ENCODE data around the gene LRRFIP1.

LRRFIP1 gene

GRCh38 chr2:237702441-237703391 is 75.3 kb downstream of the LRRFIP1 start:
- no peak for DNase-seq (ENCODE audit: low spot score)

DNA sequence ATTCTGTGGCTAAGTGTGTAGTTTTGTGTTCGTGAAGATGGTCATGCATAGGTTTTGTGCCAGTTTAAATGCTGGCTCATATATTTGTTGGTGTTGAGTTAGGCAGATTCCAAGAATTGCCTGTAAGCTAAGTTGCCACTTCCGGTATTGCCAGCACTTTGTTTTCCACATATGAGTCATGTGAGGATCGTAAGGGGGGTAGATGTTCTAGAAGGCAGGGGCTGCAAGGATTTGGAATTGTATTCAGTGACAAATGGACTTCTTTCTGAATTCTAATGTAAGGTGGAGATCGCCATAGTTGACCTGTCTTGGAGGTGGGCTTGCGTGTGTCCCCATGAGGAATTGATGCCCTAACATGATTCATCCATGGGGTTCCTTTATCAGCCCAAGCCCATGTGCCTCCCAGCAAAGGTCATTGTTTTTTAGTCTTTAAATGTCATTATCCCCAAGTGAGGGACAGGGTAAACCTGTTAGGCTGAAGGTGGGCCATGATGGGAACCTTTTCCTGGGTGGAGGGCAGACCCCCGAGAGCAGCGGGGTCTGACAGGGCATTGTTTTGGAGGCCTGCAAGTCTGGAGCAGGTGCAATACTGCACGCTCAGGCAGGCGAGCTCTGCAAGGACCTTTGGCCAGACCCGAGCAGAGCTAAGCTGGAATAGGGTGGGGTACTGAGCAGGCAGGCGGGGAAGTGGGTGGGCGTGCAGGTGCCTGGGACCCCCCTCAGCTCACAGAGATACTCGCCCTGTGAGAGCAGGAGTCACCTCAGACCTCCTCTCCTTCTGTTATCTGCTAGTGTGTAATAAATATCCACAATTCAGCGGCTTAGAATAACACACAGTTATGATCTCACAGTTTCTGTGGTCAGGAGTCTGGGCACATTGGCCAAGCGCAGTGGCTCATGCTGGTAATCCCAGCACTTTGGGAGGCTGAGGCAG is 77.4 kb downstream of the LRRFIP1 start:
- DNase-seq (ENCODE audit: low spot score), result no peak

DNA sequence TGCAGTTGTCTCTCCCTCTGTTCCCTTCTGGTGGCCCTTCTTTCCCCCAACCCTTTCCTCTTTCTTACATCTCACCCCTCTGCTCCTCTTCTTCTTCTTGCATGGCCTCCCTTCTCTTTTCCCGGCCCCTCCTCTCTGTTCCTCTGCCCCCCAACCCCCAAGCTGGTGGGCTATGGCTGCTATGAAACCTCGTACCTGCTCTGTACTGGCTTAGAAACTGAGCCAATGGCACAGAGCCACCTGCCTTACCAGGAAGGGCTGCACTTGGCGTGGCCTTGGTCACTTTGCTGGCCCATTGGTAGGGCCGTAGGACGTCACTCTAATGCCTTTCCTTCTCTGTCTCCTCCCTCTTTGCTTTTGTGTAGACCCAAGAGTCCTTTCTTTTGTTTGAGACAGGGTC is 78.9 kb downstream of the LRRFIP1 start:
- DNase-seq (ENCODE audit: low spot score), result no peak

GRCh38 chr2:237708065-237708398 is 80.6 kb downstream of the LRRFIP1 start:
- no peak for DNase-seq (ENCODE audit: low spot score)

DNA sequence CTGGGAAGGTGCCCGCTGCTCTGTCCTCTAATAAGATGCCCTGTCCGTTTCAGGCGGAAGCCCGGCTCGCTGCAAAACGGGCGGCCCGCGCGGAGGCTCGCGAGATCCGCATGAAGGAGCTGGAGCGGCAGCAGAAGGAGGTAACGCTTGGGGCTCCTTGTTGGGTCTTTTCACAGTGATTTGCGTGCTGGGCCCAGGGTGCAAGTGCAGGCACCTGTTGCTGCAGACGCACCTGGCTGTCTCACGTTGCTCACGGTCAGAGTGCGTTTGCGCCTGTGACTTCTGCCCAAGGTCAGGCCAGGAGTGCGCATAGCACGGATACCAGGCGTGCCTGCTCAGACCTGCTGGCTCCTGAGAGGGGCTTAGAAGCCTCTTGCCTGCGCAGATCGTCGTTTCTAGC is 81.1 kb downstream of the LRRFIP1 start:
- DNase-seq (ENCODE audit: low spot score), result no peak

DNA sequence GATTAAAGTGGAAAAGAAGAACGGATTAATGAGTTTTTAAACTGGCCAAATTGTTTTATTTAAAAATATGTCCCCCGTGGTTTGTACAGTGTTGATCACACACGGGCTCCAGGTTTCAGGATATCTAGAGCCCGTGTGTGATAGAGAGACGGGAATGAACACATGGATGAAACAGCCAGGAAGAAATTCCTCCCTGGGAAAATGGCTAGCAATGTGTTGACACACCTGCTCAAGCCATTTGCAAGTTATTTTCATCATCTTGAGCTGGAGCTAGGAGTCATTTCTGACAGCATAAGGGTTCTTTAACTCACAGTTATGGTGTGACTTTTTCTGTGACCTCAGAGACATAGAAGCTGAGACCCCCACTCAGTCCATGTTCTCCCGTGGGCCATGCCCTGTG is 81.6 kb downstream of the LRRFIP1 start:
- no peak for DNase-seq (ENCODE audit: low spot score)

DNA sequence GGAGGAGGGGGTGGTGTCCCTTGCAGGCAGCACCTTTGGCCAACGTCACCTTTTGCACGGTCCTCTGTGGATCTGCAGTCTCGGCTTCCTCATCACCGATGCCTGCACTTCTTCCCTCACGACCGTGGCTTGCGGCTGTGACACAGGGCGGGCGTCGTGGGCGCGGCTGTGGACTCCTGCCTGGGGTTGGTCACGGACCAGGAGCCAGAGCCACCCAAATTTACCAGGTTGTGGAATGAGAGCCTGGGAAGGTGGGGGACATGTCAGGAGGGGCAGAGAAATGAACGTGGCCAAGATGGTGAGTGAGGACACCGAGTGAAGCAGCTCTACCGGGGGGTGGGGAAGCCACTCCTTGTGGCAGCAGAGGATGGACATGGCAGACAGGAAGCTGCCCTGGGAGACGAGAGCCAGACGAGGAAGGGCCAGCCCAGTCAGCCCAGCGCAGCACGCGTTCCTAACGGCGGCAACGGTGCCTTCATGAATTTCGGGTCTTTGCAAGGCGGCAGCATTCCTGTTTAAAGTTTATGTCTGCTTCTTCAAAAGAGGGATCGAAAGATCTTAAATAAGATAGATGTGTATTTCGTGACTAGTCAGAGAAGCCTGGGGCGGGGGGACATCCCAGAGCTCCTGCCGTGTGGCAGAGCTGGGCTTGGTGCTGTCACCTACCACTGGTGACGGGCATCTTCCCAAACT is 84.2 kb downstream of the LRRFIP1 start:
- DNase-seq (ENCODE audit: low spot score), result no peak

DNA sequence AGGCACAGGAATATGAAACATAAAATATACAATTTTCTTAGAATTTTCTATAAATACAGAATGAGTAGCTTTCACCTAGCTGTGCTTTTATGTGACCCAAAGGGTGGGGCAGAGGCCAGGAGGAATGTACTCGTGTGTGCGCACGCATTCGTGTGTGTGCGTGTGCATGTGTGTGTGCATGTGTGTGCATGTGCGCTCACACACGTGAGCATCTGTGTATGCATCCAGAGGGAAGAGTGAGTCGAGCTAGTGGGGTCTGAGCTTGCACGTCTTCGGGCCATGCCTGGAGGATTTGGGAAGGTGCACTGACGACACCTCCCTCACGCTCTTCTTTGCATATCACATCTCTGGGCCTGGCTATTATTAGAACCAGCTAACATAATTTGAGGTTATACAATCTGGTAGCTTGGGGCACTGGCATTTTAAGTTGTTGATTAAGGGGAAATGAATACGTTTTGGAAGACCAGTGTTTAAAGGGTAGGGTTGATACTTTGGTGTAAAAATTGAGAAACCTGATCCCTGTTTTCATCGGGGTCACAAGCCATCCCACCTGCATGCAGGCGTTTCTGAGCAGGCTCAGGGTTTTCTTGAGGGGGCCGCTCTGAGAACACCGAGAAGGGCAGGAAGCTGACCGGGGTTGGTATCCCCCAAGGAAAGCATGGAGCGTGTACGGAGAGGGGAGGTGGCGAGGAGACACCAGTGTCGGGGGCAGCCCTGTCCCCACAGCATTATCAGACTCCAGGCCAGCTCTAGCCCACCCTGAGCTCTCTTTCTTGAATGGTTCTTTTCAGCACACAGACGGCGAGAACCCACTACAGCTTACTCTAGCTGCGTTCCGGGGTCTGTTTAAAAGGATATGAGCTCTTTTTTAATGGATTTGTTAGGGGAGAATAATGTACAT is 85.3 kb downstream of the LRRFIP1 start:
- no peak for DNase-seq (ENCODE audit: low spot score)

GRCh38 chr2:237714690-237715458 is 87.5 kb downstream of the LRRFIP1 start:
- no peak for DNase-seq (ENCODE audit: low spot score)

GRCh38 chr2:237715459-237715947 is 88.1 kb downstream of the LRRFIP1 start:
- no peak for DNase-seq (ENCODE audit: low spot score)

DNA sequence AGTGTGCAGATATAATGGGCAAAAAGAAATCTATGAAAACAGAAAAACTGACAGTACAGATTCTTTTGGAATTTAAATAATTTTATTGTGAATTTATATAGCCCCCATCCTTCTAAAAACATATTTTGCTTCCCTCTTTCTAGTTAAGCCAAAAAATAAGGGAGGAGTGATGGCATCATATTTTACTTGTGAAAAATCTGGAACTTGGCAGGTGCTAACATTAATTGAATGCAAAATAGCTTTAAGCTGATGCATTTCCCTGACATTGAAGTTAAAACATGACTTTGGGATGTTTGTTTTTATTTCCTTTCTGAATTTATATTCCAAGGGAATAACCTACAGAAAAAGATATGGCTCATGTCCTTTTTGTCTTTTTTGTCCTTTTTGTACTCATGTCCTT is 88.6 kb downstream of the LRRFIP1 start:
- DNase-seq (ENCODE audit: low spot score), result no peak

DNA sequence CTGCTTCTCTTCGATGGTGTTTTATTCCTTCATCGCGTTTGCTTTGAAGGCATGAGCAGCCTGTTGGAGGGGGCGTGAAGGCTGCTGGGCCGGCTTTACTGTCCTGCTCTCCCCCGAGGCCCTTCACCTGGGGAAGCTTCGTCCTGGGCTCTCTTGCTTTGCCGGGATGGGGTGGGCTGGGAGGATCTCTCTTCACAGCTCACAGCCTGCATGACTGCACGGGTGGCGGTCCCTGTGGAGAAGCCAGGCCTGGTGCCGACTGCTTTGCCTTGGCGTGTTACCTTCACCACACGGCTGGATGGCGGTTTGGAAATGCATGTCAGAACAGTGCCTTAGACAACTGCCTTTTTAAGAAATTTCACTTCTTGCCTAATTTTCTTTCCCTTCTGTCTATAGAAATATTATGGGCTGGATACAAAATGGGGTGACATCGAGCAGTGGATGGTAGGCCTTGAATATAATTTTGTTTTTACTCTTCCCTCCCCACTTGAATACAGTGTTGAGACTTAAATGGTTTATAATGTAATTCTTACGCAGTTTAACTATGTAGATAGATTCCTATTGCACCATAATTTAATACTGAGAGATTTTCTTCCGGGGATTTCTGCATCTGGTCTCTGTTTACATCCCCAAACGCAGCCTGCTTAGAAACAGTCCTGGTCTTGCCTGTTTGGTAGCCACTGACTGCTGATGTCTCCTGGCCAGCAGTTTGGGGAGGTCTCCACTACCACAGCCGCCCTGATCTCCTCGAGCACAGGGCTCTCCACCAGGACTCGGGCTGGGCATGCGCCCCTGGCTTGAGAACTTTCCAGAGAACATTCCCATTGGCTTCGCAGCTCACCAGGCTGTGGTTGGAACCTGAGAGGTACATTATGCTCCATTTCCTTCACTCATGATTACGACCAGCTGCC is 90.2 kb downstream of the LRRFIP1 start:
- no peak for DNase-seq (ENCODE audit: low spot score)

DNA sequence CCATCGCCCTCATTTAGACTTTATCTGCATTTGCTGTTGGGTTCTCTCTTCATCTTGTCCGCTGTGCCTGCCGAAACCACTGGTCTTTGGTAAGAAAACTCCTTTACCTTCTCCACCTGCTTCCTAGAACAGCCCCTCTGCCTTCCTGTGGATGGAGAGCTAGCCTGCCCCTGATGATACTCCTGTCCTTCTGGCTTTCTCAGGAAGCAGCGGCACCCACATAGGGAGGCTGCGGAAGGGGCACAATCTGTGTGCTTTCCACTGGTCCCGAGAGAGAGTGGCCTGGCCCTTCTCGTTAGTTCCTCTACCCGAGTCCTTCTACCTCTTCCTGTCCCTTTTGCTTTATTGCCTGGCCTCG is 90.9 kb downstream of the LRRFIP1 start:
- no peak for DNase-seq (ENCODE audit: low spot score)

GRCh38 chr2:237720444-237720843 is 93.1 kb downstream of the LRRFIP1 start:
- DNase-seq (ENCODE audit: low spot score), result no peak

- no peak for DNase-seq (ENCODE audit: low spot score)
Measured at GRCh38 chr2:237720957-237721356, 93.6 kb downstream of the LRRFIP1 start.

GRCh38 chr2:237721458-237721857 is 94.1 kb downstream of the LRRFIP1 start:
- DNase-seq (ENCODE audit: low spot score), result no peak

DNA sequence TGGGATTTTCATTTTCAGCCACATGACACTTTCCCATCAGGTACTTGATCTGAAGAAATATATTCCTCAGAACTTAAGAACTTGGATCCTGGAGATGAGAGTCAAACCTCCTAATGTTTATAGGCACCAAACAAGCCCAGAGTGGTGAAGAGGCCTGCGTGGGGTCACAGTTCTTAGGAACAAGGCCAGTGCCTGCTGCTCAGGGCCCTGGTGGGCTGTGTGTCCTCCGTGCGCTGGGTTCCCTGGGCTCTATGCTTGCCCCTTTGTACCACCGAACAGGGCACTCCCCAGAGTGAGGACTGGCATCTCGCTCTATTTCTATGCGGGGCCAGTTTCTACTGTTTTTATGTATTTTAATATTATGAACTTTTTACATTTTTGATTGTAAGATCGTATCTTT is 95.2 kb downstream of the LRRFIP1 start:
- no peak for DNase-seq (ENCODE audit: low spot score)

- DNase-seq (ENCODE audit: low spot score), result no peak
Measured at GRCh38 chr2:237723023-237723422, 95.6 kb downstream of the LRRFIP1 start.

DNA sequence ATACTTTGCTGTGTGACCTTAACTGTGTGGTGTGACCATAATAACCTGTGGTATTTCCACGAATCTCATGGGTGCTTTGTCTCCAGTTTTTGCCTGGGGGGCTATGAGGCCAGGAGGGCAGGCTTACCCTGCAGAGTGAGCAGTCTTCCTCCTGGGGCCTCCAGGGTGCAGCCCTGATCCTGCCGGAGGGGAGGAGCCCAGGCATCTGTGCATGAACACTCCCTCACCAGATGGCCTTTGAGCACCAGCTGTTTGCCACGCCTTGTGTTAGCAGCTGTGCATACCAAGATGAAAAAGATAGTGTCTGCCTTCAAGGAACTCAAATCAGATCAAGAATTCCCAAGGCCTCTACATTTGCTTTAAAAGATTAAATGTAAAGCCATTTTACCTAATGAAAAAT is 96.2 kb downstream of the LRRFIP1 start:
- DNase-seq (ENCODE audit: low spot score), result no peak

All from Ammon's horn (tissue), 1 donor.